GF-D8 (cell line): Measurements from ENCODE around the gene GLYAT.

Experiments used
- DNase-seq: peaks from one replicate; lab custom pipeline; 2025; lab: John Stamatoyannopoulos, UW

Gene GLYAT

DNA sequence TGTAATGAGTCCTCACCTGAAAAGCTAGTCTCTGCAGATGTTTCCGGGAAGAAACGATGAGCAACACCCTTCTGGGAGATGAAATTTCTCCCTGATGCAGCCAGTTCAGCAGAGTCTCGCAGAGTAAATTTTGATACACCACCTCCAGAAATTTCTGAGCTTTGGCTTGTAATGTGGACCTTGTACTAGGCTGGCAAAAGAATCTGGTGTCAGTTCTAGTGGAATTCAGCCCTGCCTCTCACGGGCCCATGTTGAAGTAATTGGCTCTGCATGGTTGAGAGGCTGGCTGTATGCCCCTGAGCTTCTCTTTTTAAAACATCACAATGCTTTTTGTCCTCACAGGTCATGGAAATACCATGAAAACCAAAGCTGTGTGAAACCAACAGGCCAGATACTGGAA, at the start of gene GLYAT:
Gene GLYAT (minus strand): TSS at position 125 of the 400 bp plus-strand sequence. CDS start 7,447 bp downstream, outside the sequence.
- no peak for DNase-seq

GRCh38 chr11:58781345-58781744, 49.6 kb upstream of the GLYAT start:
- no peak for DNase-seq

DNA sequence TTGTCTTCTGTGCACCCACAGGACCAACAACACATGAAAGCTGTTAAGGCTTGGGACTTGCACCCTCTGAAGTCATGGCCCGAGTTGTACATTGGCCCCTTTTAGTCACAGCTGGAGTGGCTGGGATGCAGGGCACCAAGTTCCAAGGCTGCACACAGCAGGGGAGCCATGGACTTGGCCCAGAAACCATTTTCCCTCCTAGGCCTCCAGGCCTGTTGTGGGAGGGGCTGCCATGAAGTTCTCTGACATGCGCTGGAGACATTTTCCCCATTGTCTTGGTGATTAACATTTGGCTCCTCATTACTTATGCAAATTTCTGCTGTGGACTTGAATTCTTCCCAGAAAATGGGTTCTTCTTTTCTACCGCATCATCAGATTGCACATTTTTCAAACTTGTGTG, 48.8 kb upstream of the GLYAT start:
- DNase-seq, result no peak

GRCh38 chr11:58776891-58777710, 45.4 kb upstream of the GLYAT start:
- DNase-seq, result peak; percentile 56

- DNase-seq, result no peak
Observed at GRCh38 chr11:58775066-58775708, 43.4 kb upstream of the GLYAT start.

DNA sequence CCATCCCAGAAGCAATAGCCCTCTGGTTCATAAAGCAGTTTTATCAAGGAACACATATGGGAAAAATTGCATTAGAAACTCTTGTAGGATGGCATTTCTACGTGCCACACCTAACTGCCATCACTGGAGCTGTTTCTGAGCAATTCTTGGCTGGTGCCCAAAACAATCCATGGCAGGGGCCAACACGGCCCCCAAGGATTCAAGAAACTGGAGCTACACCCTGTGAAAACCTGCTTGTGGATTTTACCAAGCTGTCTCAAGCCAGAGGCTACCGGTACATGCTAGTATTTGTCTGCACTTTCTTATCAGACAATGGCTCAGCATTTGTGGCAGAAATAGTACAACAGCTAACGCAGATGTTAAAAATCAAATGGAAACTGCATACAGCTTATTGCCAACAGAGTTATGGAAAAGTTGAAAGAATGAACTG, 42.4 kb upstream of the GLYAT start:
- DNase-seq, result no peak

DNA sequence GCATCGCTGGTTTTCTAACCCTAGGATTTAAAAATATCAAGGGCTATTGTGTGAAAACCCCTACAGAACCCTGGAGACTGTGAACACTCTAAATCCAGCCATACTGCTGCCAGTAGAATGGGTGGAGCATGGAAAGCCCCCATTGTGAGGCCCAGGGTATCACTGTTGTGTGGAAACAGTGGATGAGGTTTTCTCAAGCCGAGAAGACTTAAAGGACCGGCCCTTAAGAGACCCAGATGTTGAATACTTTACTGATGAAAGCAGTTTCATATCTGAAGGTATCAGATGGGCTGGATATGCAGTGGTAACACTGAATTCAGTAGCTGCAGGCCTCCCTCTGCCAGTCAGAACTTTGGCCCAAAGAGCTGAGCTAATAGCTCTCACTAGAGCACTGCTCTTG, 41.6 kb upstream of the GLYAT start:
- no peak for DNase-seq

- no peak for DNase-seq
Observed at GRCh38 chr11:58772329-58773285, 40.9 kb upstream of the GLYAT start.

GRCh38 chr11:58771458-58771855, 39.7 kb upstream of the GLYAT start:
- no peak for DNase-seq

GRCh38 chr11:58770627-58771457, 39.1 kb upstream of the GLYAT start:
- no peak for DNase-seq

GRCh38 chr11:58770166-58770565, 38.4 kb upstream of the GLYAT start:
- no peak for DNase-seq

DNA sequence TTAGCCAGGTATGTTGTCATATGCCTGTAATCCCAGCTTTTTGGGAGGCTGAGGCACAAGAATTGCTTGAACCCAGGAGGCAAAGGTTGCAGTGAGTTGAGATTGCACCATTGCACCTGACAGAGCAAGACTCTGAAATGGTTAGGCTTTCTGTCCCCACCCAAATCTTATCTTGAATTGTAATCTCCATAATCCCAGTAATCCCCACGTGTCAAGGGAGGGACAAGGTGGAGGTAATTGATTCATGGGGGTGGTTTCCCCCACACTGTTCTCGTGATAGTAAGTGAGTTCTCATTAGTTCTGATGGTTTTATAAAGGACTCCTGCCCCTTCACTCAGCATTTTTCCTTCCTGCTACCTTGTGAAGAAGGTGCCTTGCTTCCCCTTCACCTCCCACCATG, 37.6 kb upstream of the GLYAT start:
- no peak for DNase-seq

- no peak for DNase-seq
Observed at GRCh38 chr11:58768137-58768536, 36.4 kb upstream of the GLYAT start.

- no peak for DNase-seq
Observed at GRCh38 chr11:58765078-58765477, 33.3 kb upstream of the GLYAT start.

DNA sequence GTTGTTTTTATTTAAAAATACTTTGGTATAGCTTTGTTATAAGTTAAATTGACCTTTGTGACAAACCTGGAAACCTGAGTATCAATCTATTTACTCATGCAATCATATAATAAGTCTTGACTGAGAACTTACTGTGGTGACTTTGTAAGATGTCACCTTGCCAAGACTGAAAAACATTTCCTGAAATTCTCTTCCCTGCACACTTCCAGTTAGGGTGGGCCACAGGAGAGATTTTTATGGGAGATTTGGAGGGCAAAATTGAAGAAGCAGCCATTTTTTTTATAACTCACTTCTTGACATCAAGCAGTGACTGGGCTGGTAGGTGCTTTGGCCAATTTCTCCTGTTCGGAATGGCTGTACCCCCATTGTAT, 31.4 kb upstream of the GLYAT start:
- no peak for DNase-seq

DNA sequence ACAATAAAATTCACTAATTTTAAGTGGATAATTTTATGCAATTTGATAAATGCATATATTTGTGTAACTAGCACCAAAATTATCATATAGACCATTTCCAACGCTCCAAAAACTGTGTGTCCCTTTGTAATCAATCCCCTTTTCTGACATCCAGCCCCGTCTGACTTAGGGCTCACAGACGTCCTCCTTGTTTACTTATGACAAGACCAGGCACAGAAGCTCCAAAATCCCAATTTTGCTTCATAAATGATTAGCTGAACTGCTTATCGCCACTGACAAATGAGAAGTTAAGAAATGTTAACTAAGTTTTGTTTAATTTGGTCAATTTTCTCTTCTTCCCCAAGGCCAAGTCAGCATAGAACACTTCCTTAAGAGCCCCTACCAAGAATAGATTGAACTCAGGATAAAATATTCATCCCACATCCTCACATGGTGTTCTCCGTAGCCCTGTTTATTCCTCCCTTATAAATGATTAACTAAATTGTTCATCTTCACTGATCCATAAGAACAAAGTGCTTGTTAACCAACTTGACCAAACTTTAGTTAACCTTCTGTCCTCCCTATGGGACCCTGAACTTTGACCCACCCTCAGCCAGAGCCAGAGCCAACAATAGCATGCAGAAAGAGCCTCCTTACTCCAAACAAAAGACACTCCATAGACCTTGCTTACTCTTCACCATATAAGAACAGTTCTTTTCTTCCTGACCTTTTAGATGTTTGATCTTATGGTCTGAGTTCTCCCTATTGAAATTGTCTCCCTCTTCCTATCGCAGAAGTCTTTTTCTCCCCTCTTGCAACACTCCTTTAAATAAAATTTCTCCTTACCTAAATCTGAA, 30.8 kb upstream of the GLYAT start:
- DNase-seq, result no peak

DNA sequence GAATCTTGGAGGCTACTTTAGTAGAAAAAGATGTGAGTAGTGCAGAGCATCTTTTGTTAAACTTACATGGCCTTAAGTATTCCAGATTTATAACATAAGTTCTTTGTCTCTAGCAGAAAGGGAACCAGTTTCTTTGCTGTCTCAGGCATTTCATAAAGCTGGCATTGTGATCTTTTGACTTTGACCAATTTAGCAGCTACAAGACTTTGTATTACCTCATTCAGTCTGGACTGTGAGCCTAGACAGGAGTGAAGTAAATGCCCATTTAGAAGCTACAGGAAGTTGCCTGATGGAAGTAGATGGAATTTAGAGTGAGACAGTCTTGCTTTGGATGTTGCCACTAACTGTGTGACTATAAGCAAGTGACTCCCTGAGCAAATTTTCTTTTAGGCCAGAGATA, 25.7 kb upstream of the GLYAT start:
- DNase-seq, result no peak

GRCh38 chr11:58745705-58746364, 14.1 kb upstream of the GLYAT start:
- no peak for DNase-seq

DNA sequence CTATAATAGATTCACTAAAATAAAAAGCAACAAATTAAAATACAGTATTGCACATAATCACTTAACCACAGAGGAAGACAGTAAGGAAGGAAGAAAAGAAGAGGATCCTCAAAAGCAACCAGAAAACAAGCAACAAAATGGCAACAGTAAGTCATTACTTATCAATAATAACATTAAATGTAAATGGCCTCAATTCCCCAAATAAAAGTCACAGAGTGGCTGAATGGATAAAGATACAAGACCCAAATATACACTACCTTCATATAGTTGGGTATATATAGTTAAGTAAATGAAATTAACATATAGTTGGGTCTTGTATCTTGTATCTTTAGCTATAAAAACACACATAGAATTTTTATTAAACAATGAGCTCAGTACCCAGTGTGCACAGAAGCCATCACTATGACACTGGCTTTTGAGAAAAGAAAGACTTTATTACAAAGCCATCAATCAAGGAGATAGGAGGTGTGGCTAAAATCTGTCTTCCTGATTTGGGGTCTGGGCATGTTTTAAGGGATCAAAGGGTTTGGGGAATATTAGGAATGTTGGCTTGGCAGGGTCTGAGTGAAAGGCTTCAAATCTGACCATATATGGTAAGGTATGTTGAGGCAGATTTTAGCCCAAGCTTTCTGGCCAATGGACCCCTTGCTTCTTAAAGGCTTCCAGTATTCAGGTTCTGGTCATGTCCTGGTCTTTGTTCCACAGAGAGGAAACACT, 13.4 kb upstream of the GLYAT start:
- DNase-seq, result no peak
